ENCODE data around the gene PARP16. TPM values are rescaled to one million over a fixed set of nuclear protein-coding genes. Genes with fewer than 3 reads are reported as not detected.

PARP16 gene
- total RNA-seq, 1 experiment from 2014 or later: 9.7 TPM

- H3K79me2 ChIP-seq (ENCODE audit: insufficient read depth, low read length): no peaks in the 10 kb centered on the region
- no peak overlapping the region for H3K4me2 ChIP-seq (ENCODE audit: low read length)
- no peak for TF ChIP-seq ZFX (IDR thresholded peaks at IDR 0.05)
- TF ChIP-seq RAD21 (IDR thresholded peaks at IDR 0.05; ENCODE audit: low read depth): no peak
- TF ChIP-seq, protein P1, sequence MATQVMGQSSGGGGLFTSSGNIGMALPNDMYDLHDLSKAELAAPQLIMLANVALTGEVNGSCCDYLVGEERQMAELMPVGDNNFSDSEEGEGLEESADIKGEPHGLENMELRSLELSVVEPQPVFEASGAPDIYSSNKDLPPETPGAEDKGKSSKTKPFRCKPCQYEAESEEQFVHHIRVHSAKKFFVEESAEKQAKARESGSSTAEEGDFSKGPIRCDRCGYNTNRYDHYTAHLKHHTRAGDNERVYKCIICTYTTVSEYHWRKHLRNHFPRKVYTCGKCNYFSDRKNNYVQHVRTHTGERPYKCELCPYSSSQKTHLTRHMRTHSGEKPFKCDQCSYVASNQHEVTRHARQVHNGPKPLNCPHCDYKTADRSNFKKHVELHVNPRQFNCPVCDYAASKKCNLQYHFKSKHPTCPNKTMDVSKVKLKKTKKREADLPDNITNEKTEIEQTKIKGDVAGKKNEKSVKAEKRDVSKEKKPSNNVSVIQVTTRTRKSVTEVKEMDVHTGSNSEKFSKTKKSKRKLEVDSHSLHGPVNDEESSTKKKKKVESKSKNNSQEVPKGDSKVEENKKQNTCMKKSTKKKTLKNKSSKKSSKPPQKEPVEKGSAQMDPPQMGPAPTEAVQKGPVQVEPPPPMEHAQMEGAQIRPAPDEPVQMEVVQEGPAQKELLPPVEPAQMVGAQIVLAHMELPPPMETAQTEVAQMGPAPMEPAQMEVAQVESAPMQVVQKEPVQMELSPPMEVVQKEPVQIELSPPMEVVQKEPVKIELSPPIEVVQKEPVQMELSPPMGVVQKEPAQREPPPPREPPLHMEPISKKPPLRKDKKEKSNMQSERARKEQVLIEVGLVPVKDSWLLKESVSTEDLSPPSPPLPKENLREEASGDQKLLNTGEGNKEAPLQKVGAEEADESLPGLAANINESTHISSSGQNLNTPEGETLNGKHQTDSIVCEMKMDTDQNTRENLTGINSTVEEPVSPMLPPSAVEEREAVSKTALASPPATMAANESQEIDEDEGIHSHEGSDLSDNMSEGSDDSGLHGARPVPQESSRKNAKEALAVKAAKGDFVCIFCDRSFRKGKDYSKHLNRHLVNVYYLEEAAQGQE (IDR thresholded peaks at IDR 0.05; ENCODE audit: low read depth): no peak
- TF ChIP-seq ELF1 (IDR thresholded peaks at IDR 0.05; ENCODE audit: borderline replicate concordance, low read depth): no peak
- TF ChIP-seq SIN3A (IDR thresholded peaks at IDR 0.05; ENCODE audit: low read depth): no peak
- no peak for TF ChIP-seq MAX (IDR thresholded peaks at IDR 0.05)
- no peak for TF ChIP-seq YY1 (IDR thresholded peaks at IDR 0.05; ENCODE audit: extremely low read depth, insufficient replicate concordance, low read depth, low read length)
- no peak for TF ChIP-seq TCF7L2 (IDR thresholded peaks at IDR 0.05; ENCODE audit: borderline replicate concordance, extremely low read depth, insufficient read depth, insufficient read length)
- TF ChIP-seq ZNF274 (IDR thresholded peaks at IDR 0.05; ENCODE audit: low read depth, low read length): no peak
- no peak for TF ChIP-seq SRF (IDR thresholded peaks at IDR 0.05; ENCODE audit: low read depth)
- no peak for TF ChIP-seq ZBTB33 (IDR thresholded peaks at IDR 0.05; ENCODE audit: extremely low read depth, insufficient replicate concordance, low read length)
- no peak for TF ChIP-seq FOSL1 (IDR thresholded peaks at IDR 0.05; ENCODE audit: low read depth)
- TF ChIP-seq, protein P2, sequence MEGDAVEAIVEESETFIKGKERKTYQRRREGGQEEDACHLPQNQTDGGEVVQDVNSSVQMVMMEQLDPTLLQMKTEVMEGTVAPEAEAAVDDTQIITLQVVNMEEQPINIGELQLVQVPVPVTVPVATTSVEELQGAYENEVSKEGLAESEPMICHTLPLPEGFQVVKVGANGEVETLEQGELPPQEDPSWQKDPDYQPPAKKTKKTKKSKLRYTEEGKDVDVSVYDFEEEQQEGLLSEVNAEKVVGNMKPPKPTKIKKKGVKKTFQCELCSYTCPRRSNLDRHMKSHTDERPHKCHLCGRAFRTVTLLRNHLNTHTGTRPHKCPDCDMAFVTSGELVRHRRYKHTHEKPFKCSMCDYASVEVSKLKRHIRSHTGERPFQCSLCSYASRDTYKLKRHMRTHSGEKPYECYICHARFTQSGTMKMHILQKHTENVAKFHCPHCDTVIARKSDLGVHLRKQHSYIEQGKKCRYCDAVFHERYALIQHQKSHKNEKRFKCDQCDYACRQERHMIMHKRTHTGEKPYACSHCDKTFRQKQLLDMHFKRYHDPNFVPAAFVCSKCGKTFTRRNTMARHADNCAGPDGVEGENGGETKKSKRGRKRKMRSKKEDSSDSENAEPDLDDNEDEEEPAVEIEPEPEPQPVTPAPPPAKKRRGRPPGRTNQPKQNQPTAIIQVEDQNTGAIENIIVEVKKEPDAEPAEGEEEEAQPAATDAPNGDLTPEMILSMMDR (IDR thresholded peaks at IDR 0.05 in 2 of 3, conservative IDR thresholded peaks at IDR 0.05 in 1 of 3; ENCODE audit: borderline replicate concordance in 1 of 3, insufficient read depth in 1 of 3, low read depth in 2 of 3, low read length in 2 of 3): no peak
- DNase-seq (ENCODE audit: low read depth, low spot score): no peak
- POLR2A ChIA-PET: no interaction called here
- no peaks in the 10 kb centered on the region for H4K20me1 ChIP-seq (ENCODE audit: insufficient read depth)
- intact Hi-C loops (cut with micrococcal nuclease): no loop called here
- CTCF ChIA-PET: no interaction called here
- H3K27me3 ChIP-seq (ENCODE audit: insufficient read depth, low read length): no peaks in the 10 kb centered on the region
- H3K36me3 ChIP-seq (ENCODE audit: control insufficient read depth in 1 of 2, insufficient read depth in 2 of 2, low read length in 2 of 2): peaks cover 0 to 2% of the 10 kb centered on the region in 2 experiments; a peak in 1 of 4 replicates
- RAD21 ChIA-PET (ENCODE audit: low non-redundant PET in 1 of 2, low total read pairs in 2 of 2, uncharacterized antibody in 2 of 2, unreplicated experiment in 2 of 2): interaction anchor here in 1 of 2 experiments (0.6 kb wide), 1 partner anchor 284 kb away, joined by 3 read pairs; no protein-coding TSS in a partner anchor
- H3K9ac ChIP-seq (ENCODE audit: low read length): no peak overlapping the region
- no peaks in the 10 kb centered on the region for H3K9me3 ChIP-seq (ENCODE audit: control insufficient read depth in 1 of 2, insufficient read depth in 1 of 2, low read depth in 1 of 2, low read length in 2 of 2)
- ATAC-seq: no peak
- no peaks in the 10 kb centered on the region for H3K4me1 ChIP-seq (ENCODE audit: control insufficient read depth in 1 of 2, insufficient read depth in 2 of 2, low read length in 2 of 2)
- no peak overlapping the region for H3K27ac ChIP-seq (ENCODE audit: low read depth, low read length)
- TSS peak; percentile 34 for BruUV-seq (replicated peaks)
- no peak overlapping the region for H3K4me3 ChIP-seq (replicated peaks in 1 of 2; ENCODE audit: low read depth in 1 of 2, low read length in 2 of 2)
- no peak overlapping the region for H2AFZ ChIP-seq (ENCODE audit: low read depth, low read length, poor library complexity, severe bottlenecking)
- H3K9me2 ChIP-seq (ENCODE audit: insufficient read depth): no peaks in the 10 kb centered on the region
These were observed 28.1 kb downstream of the PARP16 start for GRCh38 chr15:65258375-65259262.

Data from HCT116 (cell line).